Endothelial cell of coronary artery (primary cell): ENCODE data around the gene EXPH5. TPM values are rescaled to one million over a fixed set of nuclear protein-coding genes. Genes with fewer than 3 reads are reported as not detected.

Experiments used
- total RNA-seq: library from RNA; depleted of rRNA; stranded (reverse); fragments of >200 nt; gene quantifications from 2 replicates; pipeline ENCODE4 v1.2.3, GENCODE V29; 2014

EXPH5 gene
- under 0.01 TPM in 2 replicates for total RNA-seq

GRCh38 chr11:108593214-108593922 lies at the start of gene EXPH5:
Gene EXPH5 (minus strand): TSS chr11:108593768. CDS start chr11:108593536, 232 bp downstream.

GRCh38 chr11:108498046-108498815 lies 95.3 kb downstream of the EXPH5 start, which contains the start of gene POGLUT3:
Gene POGLUT3 (minus strand): TSS chr11:108498384. CDS start chr11:108498366, 18 bp downstream.

GRCh38 chr11:108467091-108467823 lies 126.3 kb downstream of the EXPH5 start, which contains the start of gene C11orf65:
Gene C11orf65 (minus strand): TSS chr11:108467529. CDS start chr11:108461559, 5,970 bp downstream.

Other genes starting within 250 kb of the EXPH5 start
- 0.09 and 0.38 TPM in 2 replicates for gene C11orf65, start 126.2 kb downstream of the EXPH5 start, total RNA-seq
- gene POGLUT3, start 95.4 kb downstream of the EXPH5 start, total RNA-seq: 14.5 and 21.8 TPM in 2 replicates
- 36.0 and 40.9 TPM in 2 replicates for gene DDX10, start 71.3 kb upstream of the EXPH5 start, total RNA-seq